Tibial nerve (tissue), 4 donors: Measurements from ENCODE around the gene GOLGA8B. TPM values are rescaled to one million over a fixed set of nuclear protein-coding genes. Genes with fewer than 3 reads are reported as not detected.
"Not testable (repeated sequence)": the region's sequence is repeated elsewhere in the genome, so short reads cannot be mapped to it uniquely, and the experiment has no call there.

ENCODE experiments used
- DNase-seq, 2 donors: peaks; one replicate each; pipeline ENCODE4 v3.0.0-alpha.2; 2019; ENCODE audit warnings: low spot score in 2 of 2
- H3K27ac ChIP-seq, 4 donors: fragments of 200-600 bp; sonication (generic) in 3 of 4; one replicate each; pipeline ENCODE4 v1.5.1; 2017 to 2019; ENCODE audit warnings: mild to moderate bottlenecking in 1 of 4
- H3K27me3 ChIP-seq, 2 donors: fragments of 200-600 bp; sonication (generic) in 1 of 2; one replicate each; pipeline versions ENCODE4 v1.5.1 to v1.6.0; 2017 to 2019
- H3K36me3 ChIP-seq, 3 donors: fragments of 200-600 bp; sonication (generic); one replicate each; pipeline ENCODE4 v1.5.1; 2018 to 2019
- H3K4me1 ChIP-seq, 4 donors: fragments of 200-600 bp; sonication (generic) in 3 of 4; one replicate each; pipeline ENCODE4 v1.5.1; 2017 to 2019
- H3K4me3 ChIP-seq, 4 donors: fragments of 200-600 bp; sonication (generic) in 3 of 4; one replicate each; pipeline ENCODE4 v1.5.1; 2017 to 2019; ENCODE audit warnings: mild to moderate bottlenecking in 1 of 4, moderate library complexity in 1 of 4
- H3K9me3 ChIP-seq, 4 donors: fragments of 200-600 bp; sonication (generic) in 3 of 4; one replicate each; pipeline ENCODE4 v1.5.1; 2017 to 2019
- EP300 ChIP-seq, 2 donors: sonication (generic); formaldehyde crosslinking; IDR thresholded peaks; one replicate each; pipeline ENCODE4 v1.6.1; 2017; ENCODE audit warnings: antibody characterized with exemption in 2 of 2, mild to moderate bottlenecking in 1 of 2
- POLR2A ChIP-seq, 2 donors: fragments of 450-650 bp; IDR thresholded peaks; one replicate each; pipeline ENCODE4 v1.6.1; 2017; ENCODE audit warnings: antibody characterized with exemption in 2 of 2, mild to moderate bottlenecking in 2 of 2, moderate library complexity in 2 of 2
- WGBS, 2 donors: methylation state at CpG; one replicate each; pipeline ENCODE4 v1.1.5; 2018; 5-methylcytosine and 5-hydroxymethylcytosine counted together
- total RNA-seq, 4 donors: library from RNA; depleted of rRNA; stranded (reverse); fragments of >200 nt; gene quantifications; one replicate each; pipeline ENCODE4 v1.1.0, GENCODE V29; 2016
- TF ChIP-seq, protein P1 (sequence below), 5 experiments: fragments of 200-600 bp in 3 of 5; fragments of 450-650 bp in 2 of 5; sonication (generic) in 3 of 5; IDR thresholded peaks; one replicate each; pipeline ENCODE4 v1.5.1; 2016 to 2019; ENCODE audit warnings: antibody characterized with exemption in 5 of 5, mild to moderate bottlenecking in 3 of 5, moderate library complexity in 2 of 5

Gene GOLGA8B, protein sequence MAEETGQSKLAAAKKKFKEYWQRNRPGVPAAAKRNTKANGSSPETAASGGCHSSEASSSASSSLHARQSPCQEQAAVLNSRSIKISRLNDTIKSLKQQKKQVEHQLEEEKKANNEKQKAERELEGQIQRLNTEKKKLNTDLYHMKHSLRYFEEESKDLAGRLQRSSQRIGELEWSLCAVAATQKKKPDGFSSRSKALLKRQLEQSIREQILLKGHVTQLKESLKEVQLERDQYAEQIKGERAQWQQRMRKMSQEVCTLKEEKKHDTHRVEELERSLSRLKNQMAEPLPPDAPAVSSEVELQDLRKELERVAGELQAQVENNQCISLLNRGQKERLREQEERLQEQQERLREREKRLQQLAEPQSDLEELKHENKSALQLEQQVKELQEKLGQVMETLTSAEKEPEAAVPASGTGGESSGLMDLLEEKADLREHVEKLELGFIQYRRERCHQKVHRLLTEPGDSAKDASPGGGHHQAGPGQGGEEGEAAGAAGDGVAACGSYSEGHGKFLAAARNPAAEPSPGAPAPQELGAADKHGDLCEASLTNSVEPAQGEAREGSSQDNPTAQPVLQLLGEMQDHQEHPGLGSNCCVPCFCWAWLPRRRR
- total RNA-seq = 100 to 1,000 TPM; 129 to 312 (median 147) TPM

DNA sequence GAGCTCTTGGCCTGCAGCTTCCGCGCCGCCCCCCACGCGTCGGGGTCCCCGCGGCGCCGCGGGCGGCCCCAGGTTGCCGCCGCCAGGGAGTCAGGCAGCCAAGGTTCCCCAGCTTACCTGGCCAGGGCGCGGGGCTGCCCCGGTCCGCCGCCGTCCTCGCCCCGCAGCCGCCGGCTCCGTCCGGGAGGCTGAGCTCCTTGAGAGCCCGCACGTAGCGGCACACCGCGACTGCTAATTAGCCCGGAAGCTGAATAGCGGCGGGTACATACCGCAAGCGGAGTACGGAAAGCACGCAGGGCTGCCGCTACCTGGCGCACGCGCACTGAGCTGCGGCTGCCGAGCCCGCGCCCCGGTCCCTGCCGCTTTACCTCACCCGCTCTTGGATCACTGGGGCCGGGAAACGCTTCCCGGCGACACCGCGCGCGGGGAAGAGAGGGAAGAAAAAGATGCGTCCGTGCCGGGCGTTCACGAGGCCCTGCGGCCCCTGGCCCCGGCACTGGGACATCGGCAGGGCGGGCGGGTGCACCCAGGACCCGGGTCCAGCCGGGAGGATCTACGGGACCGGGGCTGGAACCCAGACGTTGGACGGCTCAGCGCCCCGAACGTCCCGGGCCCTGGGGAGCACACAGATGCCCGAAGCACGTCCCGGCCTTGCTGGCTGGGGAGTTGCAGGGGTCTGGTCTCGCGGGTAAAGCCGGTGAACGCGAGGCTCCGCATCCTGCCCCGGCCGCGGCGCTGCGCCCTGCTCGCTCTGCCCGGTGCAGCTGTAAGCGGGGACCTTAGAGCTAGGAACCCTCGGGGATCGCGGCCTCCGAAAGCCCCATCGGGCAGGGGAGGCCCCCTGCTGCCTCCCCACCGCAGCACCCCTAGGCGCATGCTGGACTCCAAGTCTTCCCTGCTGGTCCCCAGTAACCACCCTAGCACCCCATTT lies at the start of gene GOLGA8B:
Gene GOLGA8B (minus strand): TSS at position 253 of the 931 bp plus-strand sequence. CDS start 47,739 bp downstream, outside the sequence.
- DNase-seq = peak in 1 of 2 donors; percentile 11
- Histone ChIP-seq H3K36me3 (no peaks in the 10 kb centered on the region), H3K4me1 (peaks cover 0 to 16% (median 0%) of the 10 kb centered on the region in 4 donors), H3K27ac (peak within 1 kb of the TSS in 2 of 4 donors; percentile 47 to 62), H3K9me3 (no peaks in the 10 kb centered on the region), H3K4me3 (peak within 1 kb of the TSS; percentile 63 to 93 (median 80)), H3K27me3 (no peaks in the 10 kb centered on the region)
- 2 to 3% methylated on average over 11 to 67 of the region's 101 CpGs for WGBS, 2 donors
- TF ChIP-seq EP300 (IDR thresholded peaks at IDR 0.05) (peak in 1 of 2 donors; percentile 14), POLR2A (IDR thresholded peaks at IDR 0.05) (no peak)

DNA sequence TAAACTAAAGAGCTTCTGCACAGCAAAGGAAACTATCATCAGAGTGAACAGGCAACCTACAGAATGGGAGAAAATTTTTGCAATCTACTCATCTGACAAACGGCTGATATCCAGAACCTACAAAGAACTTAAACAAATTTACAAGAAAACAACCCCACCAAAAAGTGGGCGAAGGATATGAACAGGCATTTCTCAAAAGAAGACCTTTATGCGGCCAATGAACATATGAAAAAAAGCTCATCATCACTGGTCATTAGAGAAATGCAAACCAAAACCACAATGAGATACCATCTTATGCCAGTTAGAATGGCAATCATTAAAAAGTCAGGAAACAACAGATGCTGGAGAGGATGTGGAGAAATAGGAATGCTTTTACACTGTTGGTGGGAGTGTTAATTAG lies 49.7 kb upstream of the GOLGA8B start:
- not testable (repeated sequence) for H3K4me3 ChIP-seq, H3K36me3 ChIP-seq, H3K27ac ChIP-seq, H3K4me1 ChIP-seq, H3K27me3 ChIP-seq, DNase-seq
- WGBS, 2 donors = 87 to 90% methylated on average over 3 of the region's 3 CpGs
- H3K9me3 ChIP-seq = peaks cover 0 to 13% (median 0%) of the 10 kb centered on the region in 4 donors

DNA sequence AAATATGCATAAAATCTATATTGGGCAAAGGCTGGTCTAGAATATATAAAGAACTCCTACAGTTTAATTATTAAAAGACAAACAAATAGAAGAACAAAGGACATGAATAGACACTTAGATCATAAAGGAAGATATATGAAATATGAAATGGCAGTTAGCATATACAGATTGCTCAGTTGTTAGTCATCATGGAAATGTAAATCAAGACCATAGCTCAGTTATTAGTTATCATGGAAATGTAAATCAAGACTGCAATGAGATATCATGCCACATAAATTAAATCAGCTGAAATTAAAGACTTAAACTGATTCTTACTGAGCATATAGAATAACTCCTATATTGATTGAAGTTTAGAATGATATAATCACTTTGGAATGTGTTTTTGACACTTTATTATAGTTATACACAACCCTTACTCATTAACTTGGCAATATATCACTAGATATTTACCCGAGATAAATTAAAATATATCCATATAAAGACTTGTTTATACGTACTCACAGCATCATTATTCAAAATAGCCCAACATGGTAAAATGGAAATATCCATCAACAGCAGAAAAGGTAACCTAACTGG lies 45.2 kb upstream of the GOLGA8B start:
- TF ChIP-seq EP300 (IDR thresholded peaks at IDR 0.05) (no peak), POLR2A (IDR thresholded peaks at IDR 0.05) (no peak)
- TF ChIP-seq, protein P1, sequence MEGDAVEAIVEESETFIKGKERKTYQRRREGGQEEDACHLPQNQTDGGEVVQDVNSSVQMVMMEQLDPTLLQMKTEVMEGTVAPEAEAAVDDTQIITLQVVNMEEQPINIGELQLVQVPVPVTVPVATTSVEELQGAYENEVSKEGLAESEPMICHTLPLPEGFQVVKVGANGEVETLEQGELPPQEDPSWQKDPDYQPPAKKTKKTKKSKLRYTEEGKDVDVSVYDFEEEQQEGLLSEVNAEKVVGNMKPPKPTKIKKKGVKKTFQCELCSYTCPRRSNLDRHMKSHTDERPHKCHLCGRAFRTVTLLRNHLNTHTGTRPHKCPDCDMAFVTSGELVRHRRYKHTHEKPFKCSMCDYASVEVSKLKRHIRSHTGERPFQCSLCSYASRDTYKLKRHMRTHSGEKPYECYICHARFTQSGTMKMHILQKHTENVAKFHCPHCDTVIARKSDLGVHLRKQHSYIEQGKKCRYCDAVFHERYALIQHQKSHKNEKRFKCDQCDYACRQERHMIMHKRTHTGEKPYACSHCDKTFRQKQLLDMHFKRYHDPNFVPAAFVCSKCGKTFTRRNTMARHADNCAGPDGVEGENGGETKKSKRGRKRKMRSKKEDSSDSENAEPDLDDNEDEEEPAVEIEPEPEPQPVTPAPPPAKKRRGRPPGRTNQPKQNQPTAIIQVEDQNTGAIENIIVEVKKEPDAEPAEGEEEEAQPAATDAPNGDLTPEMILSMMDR (IDR thresholded peaks at IDR 0.05) = no peak
- no peak overlapping the region for H3K4me3 ChIP-seq
- H3K4me1 ChIP-seq = no peaks in the 10 kb centered on the region
- H3K36me3 ChIP-seq = no peaks in the 10 kb centered on the region
- peaks cover 0 to 13% (median 0%) of the 10 kb centered on the region in 4 donors for H3K9me3 ChIP-seq
- no peaks in the 10 kb centered on the region for H3K27me3 ChIP-seq
- H3K27ac ChIP-seq = no peak overlapping the region
- 69 to 75% methylated on average over 2 of the region's 2 CpGs for WGBS, 2 donors
- DNase-seq = no peak

DNA sequence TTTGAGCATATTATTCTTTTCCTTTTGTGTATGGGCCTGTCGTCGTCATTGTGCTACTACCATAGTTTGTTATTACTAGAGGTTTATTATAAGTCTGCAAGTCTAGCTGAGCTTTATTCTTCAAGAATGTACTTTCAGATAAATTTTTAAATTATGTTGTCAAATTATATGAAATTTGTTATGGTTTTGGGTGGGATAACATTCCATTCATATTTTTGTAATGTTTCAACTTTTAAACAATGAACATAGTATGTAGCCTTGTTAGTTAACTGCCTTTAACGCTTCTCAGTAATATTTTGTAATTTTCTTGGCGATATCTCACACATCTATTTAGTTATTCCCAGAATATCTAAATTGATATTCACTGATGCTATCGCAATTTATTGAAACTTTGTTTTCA lies 41.6 kb upstream of the GOLGA8B start:
- no peak overlapping the region for H3K4me3 ChIP-seq
- no peaks in the 10 kb centered on the region for H3K36me3 ChIP-seq
- H3K4me1 ChIP-seq = no peaks in the 10 kb centered on the region
- H3K9me3 ChIP-seq = no peaks in the 10 kb centered on the region
- TF ChIP-seq, protein P1 (IDR thresholded peaks at IDR 0.05) = no peak
- no peak for DNase-seq
- H3K27ac ChIP-seq = no peak overlapping the region
- no peaks in the 10 kb centered on the region for H3K27me3 ChIP-seq
- 38 to 48% methylated on average over 5 of the region's 5 CpGs for WGBS, 2 donors

DNA sequence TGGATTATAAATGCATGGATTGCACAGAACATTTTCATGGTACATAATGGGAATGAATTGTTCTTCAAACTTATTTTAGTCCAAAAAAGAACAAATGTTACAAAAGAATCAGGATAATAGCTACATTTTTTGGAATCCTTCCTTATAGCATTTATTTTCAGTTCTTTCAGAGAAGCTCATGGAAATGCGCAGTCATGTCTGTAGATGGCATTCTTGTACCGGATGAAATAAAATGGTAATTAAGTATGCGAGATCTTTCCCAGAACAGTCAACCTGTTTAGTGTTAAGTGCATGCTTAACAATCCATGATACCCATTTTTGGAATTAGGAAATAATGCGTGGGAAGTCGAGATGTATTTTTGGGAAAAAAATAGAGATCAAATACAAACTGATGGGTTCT lies 38.2 kb upstream of the GOLGA8B start:
- no peaks in the 10 kb centered on the region for H3K36me3 ChIP-seq
- no peaks in the 10 kb centered on the region for H3K27me3 ChIP-seq
- no peak overlapping the region for H3K27ac ChIP-seq
- WGBS, 2 donors = 24 to 25% methylated on average over 5 of the region's 5 CpGs
- no peak overlapping the region for H3K4me3 ChIP-seq
- no peak for DNase-seq
- no peaks in the 10 kb centered on the region for H3K9me3 ChIP-seq
- no peaks in the 10 kb centered on the region for H3K4me1 ChIP-seq
- no peak for TF ChIP-seq POLR2A (IDR thresholded peaks at IDR 0.05)
- TF ChIP-seq, protein P1 (IDR thresholded peaks at IDR 0.05) = peak in 1 of 5 experiments; percentile 26
